Activated CD8-positive, alpha-beta memory T cell treated with anti-CD3 and anti-CD28 coated beads for 48 hours (primary cell): Measurements from ENCODE around the gene ANO3.
"Not testable (repeated sequence)": the region's sequence is repeated elsewhere in the genome, so short reads cannot be mapped to it uniquely, and the experiment has no call there.

ENCODE experiments used
- DNase-seq, 3 experiments: peaks; one replicate each; pipeline ENCODE4 v3.0.0-alpha.2; 2020; ENCODE audit warnings: low read depth in 2 of 3, low spot score in 2 of 3

Gene ANO3

GRCh38 chr11:26572770-26573402 is 241.0 kb downstream of the ANO3 start:
- DNase-seq: no peak

GRCh38 chr11:26573896-26574295 is 242.0 kb downstream of the ANO3 start:
- no peak for DNase-seq

GRCh38 chr11:26575946-26576345 is 244.0 kb downstream of the ANO3 start:
- no peak for DNase-seq

- no peak for DNase-seq
These were observed 247.2 kb downstream of the ANO3 start for GRCh38 chr11:26578998-26579661.

GRCh38 chr11:26579683-26580082 is 247.8 kb downstream of the ANO3 start:
- DNase-seq: no peak

- DNase-seq: no peak
These were observed 249.0 kb downstream of the ANO3 start for GRCh38 chr11:26580929-26581328.

- no peak for DNase-seq
These were observed 251.6 kb downstream of the ANO3 start for GRCh38 chr11:26583550-26583949.

- DNase-seq: no peak
These were observed 252.9 kb downstream of the ANO3 start for GRCh38 chr11:26584818-26585217.

- no peak for DNase-seq
These were observed 255.1 kb downstream of the ANO3 start for GRCh38 chr11:26587073-26587472.

GRCh38 chr11:26593691-26594090 is 261.8 kb downstream of the ANO3 start:
- DNase-seq: no peak

GRCh38 chr11:26595207-26595865 is 263.4 kb downstream of the ANO3 start:
- not testable (repeated sequence) for DNase-seq

GRCh38 chr11:26597049-26597689 is 265.2 kb downstream of the ANO3 start:
- DNase-seq: not testable (repeated sequence)

GRCh38 chr11:26597899-26598298 is 266.0 kb downstream of the ANO3 start:
- no peak for DNase-seq

GRCh38 chr11:26599425-26599824 is 267.5 kb downstream of the ANO3 start:
- DNase-seq: no peak

GRCh38 chr11:26599876-26600434 is 268.0 kb downstream of the ANO3 start:
- no peak for DNase-seq

GRCh38 chr11:26607725-26608506 is 276.0 kb downstream of the ANO3 start:
- DNase-seq: no peak

GRCh38 chr11:26608507-26609146 is 276.7 kb downstream of the ANO3 start:
- no peak for DNase-seq

GRCh38 chr11:26613759-26614158 is 281.8 kb downstream of the ANO3 start:
- no peak for DNase-seq

- DNase-seq: no peak
These were observed 286.5 kb downstream of the ANO3 start for GRCh38 chr11:26618441-26618840.

- DNase-seq: no peak
These were observed 288.5 kb downstream of the ANO3 start for GRCh38 chr11:26620282-26621045.
